GM21786 (cell line): ENCODE results near the gene CASP8AP2.
"Not testable (repeated sequence)": the region's sequence is repeated elsewhere in the genome, so short reads cannot be mapped to it uniquely, and the experiment has no call there.

Experiments used
- ATAC-seq: cut with Tn5 transposase; IDR thresholded peaks from one replicate; pipeline ENCODE4 v1.9.1; 2021; ENCODE audit not compliant: unreplicated experiment

CASP8AP2 gene

GRCh38 chr6:89819336-89820130 lies 10.1 kb upstream of the CASP8AP2 start, which contains the start of gene MDN1:
Gene MDN1, minus strand, starts transcription at chr6:89819794. Its CDS starts 187 bp downstream, at chr6:89819607.
- ATAC-seq = peak; percentile 97

DNA sequence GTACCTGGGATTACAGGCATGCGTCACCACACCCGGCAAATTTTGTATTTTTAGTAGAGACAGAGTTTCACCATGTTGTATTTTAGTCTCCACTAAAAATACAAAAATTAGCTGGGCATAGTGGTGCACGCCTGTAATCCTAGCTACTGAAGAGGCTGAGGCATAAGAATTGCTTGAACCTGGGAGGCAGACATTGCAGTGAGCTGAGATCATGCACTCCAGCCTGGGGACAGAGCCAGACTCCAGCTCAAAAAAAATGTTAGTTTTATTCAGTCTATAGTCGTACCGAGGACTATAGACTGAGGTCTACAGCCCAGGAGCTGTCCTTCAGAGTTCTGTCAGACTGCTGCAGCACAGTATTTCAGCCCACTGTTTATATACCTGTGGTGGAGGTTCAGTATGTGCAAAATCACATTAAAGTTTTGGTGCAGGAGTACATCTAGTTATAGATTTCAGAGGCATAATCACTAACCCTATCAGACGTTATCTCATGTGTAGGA lies 3.6 kb upstream of the CASP8AP2 start:
- no peak for ATAC-seq

DNA sequence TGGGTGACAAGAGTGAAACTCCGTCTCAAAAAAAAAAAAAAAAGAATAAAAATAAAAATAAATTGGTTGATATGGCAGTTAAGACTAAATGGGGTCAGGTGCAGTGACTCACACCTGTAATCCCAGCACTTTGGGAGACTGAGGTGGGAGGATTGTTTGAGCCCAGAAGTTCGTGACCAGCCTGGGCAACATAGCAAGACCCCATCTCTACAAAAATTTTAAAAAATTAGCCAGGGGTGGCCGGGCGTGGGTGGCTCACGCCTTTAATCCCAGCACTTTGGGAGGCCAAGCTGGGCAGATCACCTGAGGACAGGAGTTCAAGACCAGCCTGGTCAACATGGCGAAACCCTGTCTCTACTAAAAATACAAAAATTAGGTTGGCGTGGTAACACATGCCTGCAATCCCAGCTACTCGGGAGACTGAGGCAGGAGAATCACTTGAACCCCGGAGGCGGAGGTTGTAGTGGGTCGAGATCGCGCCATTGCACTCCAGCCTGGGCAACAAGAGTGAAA lies 1.1 kb upstream of the CASP8AP2 start:
- not testable (repeated sequence) for ATAC-seq

GRCh38 chr6:89828988-89829471 lies 650 bp upstream of the CASP8AP2 start:
- ATAC-seq = peak; percentile 34

DNA sequence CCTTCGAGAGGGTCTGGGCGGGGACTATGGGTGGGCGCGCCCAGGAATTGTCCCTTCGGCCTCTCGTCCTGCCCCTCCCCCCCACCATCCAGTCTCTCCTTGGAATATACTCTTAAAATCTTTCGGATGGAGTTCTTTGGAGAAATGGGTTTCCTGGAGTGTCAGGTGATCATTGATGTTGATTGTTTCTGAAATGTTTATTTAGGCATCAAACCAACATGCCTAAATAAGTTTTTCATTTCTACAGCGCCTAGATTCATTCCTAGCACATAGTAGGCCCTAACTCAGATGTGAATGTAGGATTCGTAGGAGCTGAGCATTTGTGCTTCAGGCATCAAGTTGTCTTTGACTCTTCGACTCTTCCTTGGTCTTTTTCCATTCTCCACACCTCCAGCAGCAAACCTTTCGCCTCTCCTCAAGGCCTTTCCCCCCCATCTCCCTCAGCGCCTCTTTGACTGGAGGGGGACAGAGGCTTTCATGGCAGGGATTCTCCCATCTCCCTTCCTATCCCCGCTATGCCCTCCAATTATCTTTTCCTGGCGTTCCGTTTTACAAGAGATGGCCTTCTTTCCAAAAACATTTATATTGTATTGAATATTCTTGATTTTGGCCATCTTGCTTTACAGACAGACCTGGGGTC lies 610 bp downstream of the CASP8AP2 start:
- ATAC-seq = no peak

- ATAC-seq = peak; percentile 96
Measured at GRCh38 chr6:89834884-89835792, 5.5 kb downstream of the CASP8AP2 start.

- no peak for ATAC-seq
Measured at GRCh38 chr6:89836639-89837222, 7.1 kb downstream of the CASP8AP2 start.

DNA sequence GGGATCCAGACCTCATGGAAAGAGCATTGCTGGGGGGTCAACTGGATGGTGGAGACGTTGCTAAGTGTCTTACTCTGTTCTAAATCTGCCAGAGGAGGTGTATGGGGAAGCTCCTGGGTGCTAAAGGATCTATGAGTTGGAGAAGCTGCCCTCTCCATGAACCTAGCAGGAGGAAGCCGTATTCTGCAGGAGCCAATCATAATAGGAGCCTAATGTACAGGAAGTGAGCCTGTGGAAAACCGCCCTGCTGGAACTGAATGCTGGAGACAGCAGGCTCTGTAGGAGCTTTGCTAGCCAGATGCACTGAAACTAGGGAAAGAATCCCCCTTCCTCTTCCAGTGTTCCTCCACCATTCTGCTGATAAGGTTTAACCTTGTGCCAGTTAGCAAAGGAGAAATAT lies 10.9 kb downstream of the CASP8AP2 start:
- no peak for ATAC-seq

DNA sequence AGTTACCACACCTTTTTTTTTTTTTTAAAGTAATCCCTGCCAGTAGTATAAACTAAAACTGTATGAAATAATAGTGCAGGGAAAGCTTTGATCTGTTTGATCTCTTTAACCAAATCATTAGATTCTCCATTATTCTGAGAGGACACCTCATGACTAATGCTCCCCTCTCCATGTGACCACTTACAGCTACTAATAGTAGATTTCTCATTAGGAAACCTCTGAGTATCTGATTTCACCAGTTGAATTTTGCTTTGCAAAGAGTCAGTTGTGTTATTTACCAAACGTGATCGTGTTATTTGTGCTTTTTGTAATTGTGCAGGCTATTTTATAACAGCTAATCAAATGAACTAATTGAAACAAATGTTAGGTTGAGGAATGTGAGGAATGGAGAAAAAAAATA lies 12.5 kb downstream of the CASP8AP2 start:
- ATAC-seq = no peak

DNA sequence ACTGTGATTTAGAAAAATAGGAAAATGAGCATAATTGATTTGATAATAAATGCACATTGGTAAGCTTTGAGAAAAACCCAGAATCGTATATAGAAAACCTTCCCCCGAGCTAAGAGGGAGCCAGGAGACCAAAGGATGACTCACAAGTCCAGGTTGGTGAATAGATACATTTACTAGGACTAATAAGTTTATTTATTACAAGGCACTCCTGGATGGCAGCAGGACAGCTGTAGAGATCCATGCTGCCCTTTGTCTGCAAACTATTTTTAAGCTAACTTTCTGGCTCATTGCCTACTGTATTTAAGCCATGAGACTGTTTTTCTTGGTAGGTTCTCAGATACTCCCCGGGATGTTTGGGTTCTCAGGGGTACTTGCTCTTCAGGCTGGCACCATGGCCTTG lies 13.4 kb downstream of the CASP8AP2 start:
- ATAC-seq = no peak

DNA sequence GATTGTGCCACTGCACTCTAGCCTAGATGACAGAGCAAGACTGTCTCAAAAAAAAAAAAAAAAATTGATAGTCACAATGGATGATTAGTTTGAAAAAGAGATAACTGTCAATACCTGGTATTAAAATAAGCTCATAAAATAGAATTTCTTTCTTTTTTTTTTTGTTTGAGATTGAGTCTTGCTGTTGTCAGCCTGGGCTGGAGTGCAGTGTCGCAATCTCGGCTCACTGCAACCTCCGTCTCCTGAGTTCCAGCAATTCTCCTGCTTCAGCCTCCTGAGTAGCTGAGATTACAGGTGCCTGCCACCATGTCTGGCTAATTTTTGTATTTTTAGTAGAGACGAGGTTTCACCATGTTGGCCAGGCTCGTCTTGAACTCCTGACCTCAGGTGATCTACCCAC lies 17.8 kb downstream of the CASP8AP2 start:
- ATAC-seq = not testable (repeated sequence)

- no peak for ATAC-seq
Measured at GRCh38 chr6:89853068-89853467, 23.4 kb downstream of the CASP8AP2 start.

GRCh38 chr6:89858041-89858440 lies 28.4 kb downstream of the CASP8AP2 start:
- no peak for ATAC-seq

GRCh38 chr6:89859744-89860143 lies 30.1 kb downstream of the CASP8AP2 start:
- ATAC-seq = peak; percentile 51

GRCh38 chr6:89862273-89862672 lies 32.6 kb downstream of the CASP8AP2 start:
- peak; percentile 84 for ATAC-seq

DNA sequence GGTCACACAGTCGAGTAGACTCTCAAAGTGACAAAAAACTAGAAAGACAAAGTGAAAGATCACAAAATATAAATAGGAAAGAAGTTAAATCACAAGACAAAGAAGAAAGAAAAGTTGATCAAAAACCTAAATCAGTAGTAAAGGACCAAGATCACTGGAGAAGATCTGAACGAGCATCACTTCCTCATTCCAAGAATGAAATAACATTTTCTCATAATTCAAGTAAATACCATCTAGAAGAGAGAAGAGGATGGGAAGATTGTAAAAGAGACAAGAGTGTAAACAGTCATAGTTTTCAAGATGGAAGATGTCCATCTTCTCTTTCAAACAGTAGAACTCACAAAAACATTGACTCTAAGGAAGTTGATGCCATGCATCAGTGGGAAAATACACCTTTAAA lies 33.0 kb downstream of the CASP8AP2 start:
- peak; percentile 7 for ATAC-seq

GRCh38 chr6:89866024-89866678 lies 36.5 kb downstream of the CASP8AP2 start:
- ATAC-seq = no peak

DNA sequence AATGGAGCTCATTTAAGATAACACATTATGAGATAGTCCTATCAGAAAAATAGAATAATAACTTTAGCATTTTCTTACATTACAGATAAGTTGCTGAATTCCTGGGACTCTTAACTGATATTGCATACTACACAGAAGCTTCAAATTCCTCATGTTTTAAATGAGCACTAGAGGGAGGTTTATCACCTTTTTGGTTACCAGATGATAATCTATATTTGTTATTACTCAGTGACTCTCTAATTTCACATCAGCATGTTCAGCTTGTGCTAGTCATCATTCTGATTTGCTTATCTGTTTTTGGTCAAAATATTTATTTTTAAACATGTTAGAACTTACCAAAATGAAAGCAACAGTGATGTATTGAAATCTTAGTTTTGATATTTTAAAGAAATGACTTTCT lies 44.0 kb downstream of the CASP8AP2 start:
- no peak for ATAC-seq

- no peak for ATAC-seq
Measured at GRCh38 chr6:89874438-89874837, 44.8 kb downstream of the CASP8AP2 start.
